ENCODE measurements around the gene ZNF444. TPM values are rescaled to one million over a fixed set of nuclear protein-coding genes. Genes with fewer than 3 reads are reported as not detected.

ZNF444 gene
- total and polyA plus RNA-seq, 9 of the 15 experiments (the other 6 are each of a cell fraction or from before 2014, with no cell fraction given) = 0.39 to 40.0 (median 6.9) TPM

GRCh38 chr19:56139847-56140582, 1.1 kb upstream of the ZNF444 start (continued):
- TF ChIP-seq NFE2L1 (tag; IDR thresholded peaks at IDR 0.05; ENCODE audit: borderline replicate concordance, low read depth) (no peak), ZBTB7A (IDR thresholded peaks at IDR 0.05; ENCODE audit: borderline replicate concordance, control insufficient read depth, low read depth, low read length) (peak; percentile 52; the same call in 1 of the 2 replicates), HDGF (IDR thresholded peaks at IDR 0.05) (0 out of 2 replicates have a peak, but pooled peaks have one; percentile 21), BCLAF1 (IDR thresholded peaks at IDR 0.05; ENCODE audit: borderline replicate concordance in 1 of 2, control insufficient read depth in 1 of 2, low read depth in 2 of 2, low read length in 1 of 2) (no peak), SAP30 (IDR thresholded peaks at IDR 0.05; ENCODE audit: borderline replicate concordance, insufficient read depth, low read depth, low read length, poor library complexity, severe bottlenecking) (peak; percentile 22), ARID1B (IDR thresholded peaks at IDR 0.05) (peak; percentile 64), FOXP1 (CRISPR knock-in tag; IDR thresholded peaks at IDR 0.05) (no peak), GTF3C2 (IDR thresholded peaks at IDR 0.05; ENCODE audit: borderline replicate concordance, extremely low read depth, insufficient read length) (no peak), CREB3 (tag; conservative IDR thresholded peaks at IDR 0.05; ENCODE audit: low read depth) (no peak), TAL1 (IDR thresholded peaks at IDR 0.05) (peak; percentile 22; the same call in 1 of the 2 replicates), CBX5 (IDR thresholded peaks at IDR 0.05; ENCODE audit: borderline replicate concordance, low read depth) (no peak), NELFE (IDR thresholded peaks at IDR 0.05; ENCODE audit: insufficient read depth, insufficient read length) (no peak), CBX1 (IDR thresholded peaks at IDR 0.05; ENCODE audit: low read depth) (no peak), MED1 (CRISPR knock-in tag; IDR thresholded peaks at IDR 0.05; ENCODE audit: borderline replicate concordance) (no peak), FUS (optimal IDR thresholded peaks at IDR 0.05; ENCODE audit: low read depth, low read length) (no peak), NR0B1 (IDR thresholded peaks at IDR 0.05; ENCODE audit: partially characterized antibody) (no peak), NUFIP1 (IDR thresholded peaks at IDR 0.05; ENCODE audit: partially characterized antibody) (no peak), ZNF217 (CRISPR knock-in tag; IDR thresholded peaks at IDR 0.05) (no peak), HNRNPL (IDR thresholded peaks at IDR 0.05; ENCODE audit: low read depth, low read length) (no peak)
